GM18517 (cell line): ENCODE results near the gene PRKCZ.

ENCODE experiments used
- ATAC-seq: cut with Tn5 transposase; IDR thresholded peaks from one replicate; pipeline ENCODE4 v1.9.1; 2021; ENCODE audit warnings: mild to moderate bottlenecking, moderate library complexity; ENCODE audit not compliant: unreplicated experiment

Gene PRKCZ

GRCh38 chr1:2098839-2099785 is 48.9 kb downstream of the PRKCZ start:
- ATAC-seq = no peak

GRCh38 chr1:2099886-2100779 is 49.9 kb downstream of the PRKCZ start:
- no peak for ATAC-seq

- no peak for ATAC-seq
These were observed 50.5 kb downstream of the PRKCZ start for GRCh38 chr1:2100780-2101108.

- ATAC-seq = no peak
These were observed 51.3 kb downstream of the PRKCZ start for GRCh38 chr1:2101531-2101930.

GRCh38 chr1:2101946-2102345 is 51.7 kb downstream of the PRKCZ start:
- no peak for ATAC-seq

DNA sequence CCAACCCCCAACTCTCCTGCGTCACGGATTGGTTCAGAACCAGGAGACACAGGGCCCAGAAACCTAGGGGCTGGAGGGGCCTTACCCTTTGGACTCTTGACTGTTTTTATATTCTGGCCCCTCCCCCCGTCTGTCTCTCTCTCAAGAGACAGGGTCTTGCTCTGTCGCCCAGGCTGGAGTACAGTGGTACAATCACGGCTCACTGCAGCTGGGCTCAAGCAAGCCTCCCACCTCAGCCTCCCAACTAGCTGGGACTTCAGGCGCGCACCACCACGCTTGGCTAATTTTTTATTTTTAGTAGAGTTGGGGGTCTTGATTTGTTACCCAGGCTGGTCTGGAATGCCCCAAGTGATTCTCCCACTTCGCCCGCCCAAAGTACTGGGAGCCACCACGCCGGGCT is 52.5 kb downstream of the PRKCZ start:
- no peak for ATAC-seq

- ATAC-seq = no peak
These were observed 53.2 kb downstream of the PRKCZ start for GRCh38 chr1:2103266-2103900.

DNA sequence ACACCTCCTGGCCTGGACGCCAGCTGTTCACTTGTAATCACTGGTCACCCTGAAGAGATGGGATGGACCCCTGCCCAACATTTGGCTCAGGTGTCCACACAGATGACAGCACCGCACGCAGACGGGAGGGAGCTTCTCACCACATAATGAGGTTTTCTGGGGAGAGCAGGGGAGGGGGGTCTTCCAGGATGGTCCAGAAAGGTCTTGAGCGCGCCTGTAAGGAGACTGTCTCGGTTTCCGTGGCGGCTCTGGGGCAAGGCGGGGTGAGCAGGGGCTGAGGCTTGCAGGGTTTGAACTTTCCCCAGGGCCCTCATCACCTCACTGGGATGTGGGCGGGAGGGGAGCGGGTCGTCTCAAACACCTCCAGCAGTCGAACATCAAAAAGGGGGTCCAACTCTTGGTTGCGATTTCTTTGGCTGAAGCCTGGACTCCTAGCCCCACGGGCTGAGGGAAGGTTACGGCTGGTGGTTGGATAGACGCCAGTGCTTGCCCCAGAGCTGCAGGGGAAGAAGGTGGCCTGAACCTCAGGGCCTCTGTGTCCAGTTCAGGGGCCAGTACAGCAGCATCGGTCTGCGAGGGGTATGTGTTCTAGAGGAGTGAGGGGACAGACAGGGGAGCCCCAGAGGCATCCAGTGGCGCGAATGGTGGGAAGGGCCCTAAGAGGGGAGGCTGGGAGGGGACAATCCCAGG is 53.8 kb downstream of the PRKCZ start:
- ATAC-seq = no peak

- ATAC-seq = no peak
These were observed 54.6 kb downstream of the PRKCZ start for GRCh38 chr1:2104621-2105427.

DNA sequence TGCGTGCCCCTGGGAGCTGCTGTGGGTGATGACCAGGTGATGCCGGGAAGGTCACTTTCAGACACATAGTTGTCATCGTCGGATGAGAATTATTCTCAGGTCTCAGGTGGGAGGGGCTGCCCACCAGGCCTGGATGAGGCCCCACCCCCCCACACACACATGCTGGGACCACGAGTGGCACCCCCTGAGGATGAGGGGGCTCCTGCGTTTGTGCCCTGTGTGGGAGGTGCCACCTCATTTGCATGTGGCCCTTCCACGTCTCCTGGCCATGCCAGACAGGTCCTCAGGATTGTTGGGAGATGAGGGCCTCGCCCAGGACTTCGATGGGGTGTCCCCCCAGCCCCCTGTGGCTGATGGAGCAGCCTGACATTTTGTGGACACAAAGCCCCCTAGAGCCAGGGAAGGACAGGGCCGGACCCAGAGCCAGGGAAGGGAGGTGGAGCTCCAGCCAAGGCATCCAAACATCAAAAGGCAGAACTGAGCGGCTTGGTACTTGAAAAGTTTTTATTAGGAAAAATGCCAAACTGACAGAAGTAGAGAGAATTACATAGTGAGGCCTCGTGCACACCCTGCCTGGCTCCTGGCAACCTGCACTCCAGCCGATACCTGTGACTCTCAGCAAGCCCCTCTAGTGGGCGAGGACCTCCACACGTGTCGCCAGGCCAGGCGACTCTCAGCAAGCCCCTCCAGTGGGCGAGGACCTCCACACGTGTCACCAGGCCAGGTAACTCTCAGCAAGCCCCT is 55.7 kb downstream of the PRKCZ start:
- no peak for ATAC-seq

GRCh38 chr1:2106659-2107405 is 56.6 kb downstream of the PRKCZ start:
- ATAC-seq = no peak

DNA sequence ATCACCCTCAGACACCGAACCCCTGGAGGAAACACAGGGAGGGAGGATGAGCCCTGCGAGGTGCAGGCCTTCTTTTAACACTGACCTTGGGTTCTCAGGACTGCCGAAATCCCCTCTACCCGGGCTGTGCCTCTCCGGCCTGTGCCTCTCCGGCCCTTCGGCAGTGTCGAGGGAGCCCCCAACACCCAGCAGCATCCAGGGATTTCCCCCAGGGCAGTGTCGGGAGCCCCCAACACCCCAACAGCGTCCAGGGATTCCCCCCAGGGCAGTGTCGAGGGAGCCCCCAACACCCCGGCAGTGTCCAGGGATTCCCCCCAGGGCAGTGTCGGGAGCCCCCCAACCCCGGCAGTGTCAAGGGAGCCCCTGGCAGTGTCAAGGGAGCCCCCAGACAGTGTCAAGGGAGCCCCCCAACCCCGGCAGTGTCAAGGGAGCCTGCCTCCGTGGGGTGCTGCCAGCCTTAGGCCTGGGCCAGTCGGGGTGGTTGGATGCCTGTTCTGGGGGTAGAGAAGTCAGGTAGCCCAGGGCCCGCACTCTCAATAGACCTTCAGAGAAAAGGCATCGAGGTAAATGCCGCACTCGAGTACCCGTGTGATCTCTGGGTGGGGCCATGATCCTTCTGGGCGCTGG is 57.5 kb downstream of the PRKCZ start:
- no peak for ATAC-seq

DNA sequence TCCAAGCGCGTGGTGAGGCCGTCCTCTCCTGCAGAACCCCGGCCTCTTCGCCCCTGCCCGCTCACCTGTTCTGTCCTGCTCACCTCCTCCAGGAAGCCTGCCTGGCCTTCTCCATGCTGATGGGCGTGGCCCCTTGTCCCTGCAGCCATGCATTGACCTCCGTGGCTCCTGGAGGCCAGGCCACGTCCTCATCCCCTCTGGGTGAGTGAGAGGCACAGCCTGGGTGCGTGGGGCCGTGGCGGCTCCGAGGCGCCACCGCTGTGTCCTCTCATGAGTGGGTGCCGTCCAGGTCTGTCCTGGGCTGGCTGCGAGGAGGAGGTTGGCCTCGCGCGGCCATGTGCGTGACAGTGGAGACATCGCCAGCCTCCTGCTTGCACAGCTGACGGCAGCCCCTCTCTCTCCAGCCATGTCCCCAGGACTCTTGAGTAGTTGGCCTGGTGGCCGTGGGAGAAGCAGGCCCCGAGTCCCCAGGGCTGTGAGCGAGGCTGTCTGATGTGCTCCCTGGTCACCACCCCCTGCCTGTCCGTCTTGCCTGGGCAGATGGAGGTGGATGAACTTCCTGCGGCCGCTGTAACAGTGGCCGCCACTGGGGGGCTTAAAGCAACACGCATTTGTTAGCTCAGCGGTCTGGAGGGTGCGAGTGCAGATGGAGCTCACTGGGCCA is 58.1 kb downstream of the PRKCZ start:
- no peak for ATAC-seq

- no peak for ATAC-seq
These were observed 58.8 kb downstream of the PRKCZ start for GRCh38 chr1:2108877-2109580.

DNA sequence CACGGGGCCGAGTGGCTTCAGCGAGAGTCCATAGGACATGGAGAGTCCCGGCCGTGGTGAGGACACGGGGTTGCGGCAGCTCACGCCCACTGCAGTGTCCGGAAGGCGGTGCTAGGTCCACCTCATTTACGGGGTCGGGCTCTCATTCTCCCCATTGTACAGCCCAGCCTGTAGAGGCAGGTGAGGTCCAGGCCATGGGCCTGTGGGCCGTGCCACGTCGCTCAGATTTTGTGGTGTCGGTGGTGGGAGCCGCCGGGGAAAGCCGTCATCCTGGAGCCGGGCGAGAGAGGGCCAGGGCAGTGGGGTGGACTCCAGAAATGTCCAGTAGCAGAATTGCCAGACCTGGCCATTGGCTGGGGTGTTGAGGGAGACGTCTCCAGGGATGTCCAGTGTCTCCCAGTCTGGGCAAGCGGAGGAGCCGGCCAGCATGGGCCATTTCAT is 59.4 kb downstream of the PRKCZ start:
- ATAC-seq = no peak

GRCh38 chr1:2110191-2110737 is 60.1 kb downstream of the PRKCZ start:
- no peak for ATAC-seq
